HepG2 (cell line): ENCODE data around the gene DDRGK1. TPM values are rescaled to one million over a fixed set of nuclear protein-coding genes. Genes with fewer than 3 reads are reported as not detected.

Experiments
- FOXK1 ChIP-seq: sonication (generic); formaldehyde crosslinking; IDR thresholded peaks from 2 replicates; pipeline ENCODE4 v1.4.0; 2020; ENCODE audit warnings: low read depth, missing genetic modification reagents, borderline replicate concordance
- HES4 ChIP-seq: sonication (generic); formaldehyde crosslinking; IDR thresholded peaks from 2 replicates; pipeline ENCODE4 v1.9.0; 2021; ENCODE audit warnings: mild to moderate bottlenecking, missing genetic modification reagents, borderline replicate concordance
- KLF13 ChIP-seq: sonication (generic); formaldehyde crosslinking; IDR thresholded peaks from 2 replicates; pipeline ENCODE4 v1.4.0; 2020; ENCODE audit warnings: mild to moderate bottlenecking, missing genetic modification reagents
- NFKB2 ChIP-seq: sonication (generic); formaldehyde crosslinking; IDR thresholded peaks from 2 replicates; pipeline ENCODE4 v1.4.0; 2020; ENCODE audit warnings: missing genetic modification reagents, borderline replicate concordance
- NR3C1 ChIP-seq: sonication (generic); formaldehyde crosslinking; IDR thresholded peaks from 2 replicates; pipeline ENCODE4 v1.4.0; 2020; ENCODE audit warnings: missing genetic modification reagents
- PCBP2 ChIP-seq: fragments of 200-400 bp; formaldehyde crosslinking; optimal IDR thresholded peaks from 2 replicates; pipeline ENCODE3; 2018; ENCODE audit warnings: low read length, low read depth; ENCODE audit not compliant: poor library complexity, severe bottlenecking
- POLR2G ChIP-seq: fragments of 200-400 bp; formaldehyde crosslinking; IDR thresholded peaks from 2 replicates; pipeline ENCODE4 v1.6.1; 2018; ENCODE audit warnings: mild to moderate bottlenecking, low read depth, low read length, moderate library complexity
- REPIN1 ChIP-seq: sonication (generic); formaldehyde crosslinking; IDR thresholded peaks from 2 replicates; pipeline ENCODE4 v1.8.0; 2022; ENCODE audit warnings: missing genetic modification reagents, low read depth, mild to moderate bottlenecking, borderline replicate concordance
- SP1 ChIP-seq, 2 experiments: fragments of 450-650 bp in 1 of 2; sonication (generic) in 1 of 2; formaldehyde crosslinking in 1 of 2; IDR thresholded peaks; 2 replicates each; pipeline versions ENCODE4 v1.4.0 to v1.6.1; 2016 to 2020; ENCODE audit warnings: missing genetic modification reagents in 1 of 2
- TMF1 ChIP-seq: sonication (generic); formaldehyde crosslinking; IDR thresholded peaks from 2 replicates; pipeline ENCODE4 v1.8.1; 2022; ENCODE audit warnings: low read depth, missing genetic modification reagents
- USF2 ChIP-seq, 2 experiments: sonication (generic) in 1 of 2; formaldehyde crosslinking in 1 of 2; IDR thresholded peaks; 2 replicates each; pipeline versions ENCODE4 v1.5.1 to v1.6.1; 2011 to 2020; ENCODE audit warnings: borderline replicate concordance in 1 of 2, low read depth in 1 of 2, low read length in 1 of 2, mild to moderate bottlenecking in 1 of 2, missing genetic modification reagents in 1 of 2, moderate library complexity in 1 of 2
- ZIK1 ChIP-seq: sonication (generic); formaldehyde crosslinking; IDR thresholded peaks from 2 replicates; pipeline ENCODE4 v1.5.0; 2020; ENCODE audit warnings: mild to moderate bottlenecking, low read depth, missing genetic modification reagents, borderline replicate concordance
- ZMAT3 ChIP-seq: sonication (generic); formaldehyde crosslinking; conservative IDR thresholded peaks from 2 replicates; pipeline ENCODE4 v1.7.0; 2021; ENCODE audit warnings: missing genetic modification reagents
- ZNF121 ChIP-seq: sonication (generic); formaldehyde crosslinking; IDR thresholded peaks from 2 replicates; pipeline ENCODE4 v1.5.0; 2020; ENCODE audit warnings: mild to moderate bottlenecking, missing genetic modification reagents
- ZNF256 ChIP-seq: sonication (generic); formaldehyde crosslinking; conservative IDR thresholded peaks from 2 replicates; pipeline ENCODE4 v1.4.0; 2020; ENCODE audit warnings: missing genetic modification reagents
- ZNF33B ChIP-seq: sonication (generic); formaldehyde crosslinking; IDR thresholded peaks from 2 replicates; pipeline ENCODE4 v1.5.1; 2020; ENCODE audit warnings: mild to moderate bottlenecking, missing genetic modification reagents
- ZNF619 ChIP-seq: sonication (generic); formaldehyde crosslinking; IDR thresholded peaks from 2 replicates; pipeline ENCODE4 v1.4.0; 2020; ENCODE audit warnings: mild to moderate bottlenecking, missing genetic modification reagents
- ZNF639 ChIP-seq: conservative IDR thresholded peaks from 2 replicates; pipeline ENCODE4 v1.6.1; 2018; ENCODE audit warnings: missing genetic modification reagents
- ZNF672 ChIP-seq: sonication (generic); formaldehyde crosslinking; IDR thresholded peaks from 2 replicates; pipeline ENCODE4 v1.8.1; 2022; ENCODE audit warnings: missing genetic modification reagents
- ZZZ3 ChIP-seq: sonication (generic); formaldehyde crosslinking; IDR thresholded peaks from 2 replicates; pipeline ENCODE4 v1.4.0; 2020; ENCODE audit warnings: missing genetic modification reagents, mild to moderate bottlenecking, borderline replicate concordance
- polyA plus RNA-seq, 8 experiments: library from polyadenylated mRNA; depleted of rRNA in 3 of 8; stranded (reverse) in 7 of 8; unstranded in 1 of 8; fragments of >200 nt; fragmentation: Illumina TruSeq in 4 of 8; extraction: Trizol in 4 of 8; gene quantifications; 2 replicates each; pipeline versions ENCODE4 v1.2.1 to v1.2.3, GENCODE V29; 2011 to 2016; ENCODE audit warnings: low read depth in 4 of 8, missing spikeins in 1 of 8, mixed read lengths in 1 of 8; ENCODE audit not compliant: insufficient read depth in 1 of 8
- total RNA-seq, 5 experiments: library from RNA; depleted of rRNA; stranded (reverse); fragments of >200 nt; fragmentation: Illumina TruSeq; extraction: Trizol; gene quantifications; 2 replicates each; pipeline ENCODE4 v1.2.3, GENCODE V29; 2016; ENCODE audit warnings: low read depth in 1 of 5
- TF ChIP-seq, protein P1 (sequence below): IDR thresholded peaks from 2 replicates; pipeline ENCODE4 v1.6.1; 2012; ENCODE audit warnings: low read length, improper control_type of control experiment

DDRGK1 gene
- total and polyA plus RNA-seq, 2 of the 13 experiments (the other 11 are each of a cell fraction or from before 2014, with no cell fraction given): 96.7 to 149 TPM

GRCh38 chr20:3203315-3204123 is 963 bp downstream of the DDRGK1 start (continued):
- TF ChIP-seq ZMAT3 (CRISPR knock-in tag): peak; percentile 3; the same call in 1 of the 2 replicates
- TF ChIP-seq PCBP2: peak; percentile 10
- TF ChIP-seq, protein P1, sequence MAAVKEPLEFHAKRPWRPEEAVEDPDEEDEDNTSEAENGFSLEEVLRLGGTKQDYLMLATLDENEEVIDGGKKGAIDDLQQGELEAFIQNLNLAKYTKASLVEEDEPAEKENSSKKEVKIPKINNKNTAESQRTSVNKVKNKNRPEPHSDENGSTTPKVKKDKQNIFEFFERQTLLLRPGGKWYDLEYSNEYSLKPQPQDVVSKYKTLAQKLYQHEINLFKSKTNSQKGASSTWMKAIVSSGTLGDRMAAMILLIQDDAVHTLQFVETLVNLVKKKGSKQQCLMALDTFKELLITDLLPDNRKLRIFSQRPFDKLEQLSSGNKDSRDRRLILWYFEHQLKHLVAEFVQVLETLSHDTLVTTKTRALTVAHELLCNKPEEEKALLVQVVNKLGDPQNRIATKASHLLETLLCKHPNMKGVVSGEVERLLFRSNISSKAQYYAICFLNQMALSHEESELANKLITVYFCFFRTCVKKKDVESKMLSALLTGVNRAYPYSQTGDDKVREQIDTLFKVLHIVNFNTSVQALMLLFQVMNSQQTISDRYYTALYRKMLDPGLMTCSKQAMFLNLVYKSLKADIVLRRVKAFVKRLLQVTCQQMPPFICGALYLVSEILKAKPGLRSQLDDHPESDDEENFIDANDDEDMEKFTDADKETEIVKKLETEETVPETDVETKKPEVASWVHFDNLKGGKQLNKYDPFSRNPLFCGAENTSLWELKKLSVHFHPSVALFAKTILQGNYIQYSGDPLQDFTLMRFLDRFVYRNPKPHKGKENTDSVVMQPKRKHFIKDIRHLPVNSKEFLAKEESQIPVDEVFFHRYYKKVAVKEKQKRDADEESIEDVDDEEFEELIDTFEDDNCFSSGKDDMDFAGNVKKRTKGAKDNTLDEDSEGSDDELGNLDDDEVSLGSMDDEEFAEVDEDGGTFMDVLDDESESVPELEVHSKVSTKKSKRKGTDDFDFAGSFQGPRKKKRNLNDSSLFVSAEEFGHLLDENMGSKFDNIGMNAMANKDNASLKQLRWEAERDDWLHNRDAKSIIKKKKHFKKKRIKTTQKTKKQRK: no peak
- 0 out of 2 replicates have a peak, but pooled peaks have one; percentile 6 for TF ChIP-seq TMF1 (CRISPR knock-in tag)
- TF ChIP-seq ZNF672: peak; percentile 65; the same call in 1 of the 2 replicates
- TF ChIP-seq ZNF619 (CRISPR knock-in tag): 0 out of 2 replicates have a peak, but pooled peaks have one; percentile 21
- no peak; the same call in 1 of the 2 replicates for TF ChIP-seq NFKB2
- TF ChIP-seq KLF13 (CRISPR knock-in tag): peak; percentile 54; the same call in 1 of the 2 replicates
- TF ChIP-seq ZNF639 (CRISPR knock-in tag): no peak
- no peak; the same call in 1 of the 2 replicates for TF ChIP-seq ZZZ3 (CRISPR knock-in tag)
- TF ChIP-seq POLR2G: peak; percentile 23; the same call in 1 of the 2 replicates
- no peak for TF ChIP-seq FOXK1 (CRISPR knock-in tag)
- TF ChIP-seq ZIK1 (CRISPR knock-in tag): no peak
- no peak; the same call in 1 of the 2 replicates for TF ChIP-seq REPIN1 (CRISPR knock-in tag)
- no peak for TF ChIP-seq USF2 (IDR thresholded peaks at IDR 0.05; ENCODE audit: low read depth, low read length)
- peak; percentile 57; the same call in 1 of the 2 replicates for TF ChIP-seq USF2 (CRISPR knock-in tag; IDR thresholded peaks at IDR 0.05; ENCODE audit: borderline replicate concordance)
- TF ChIP-seq ZNF33B (CRISPR knock-in tag): peak; percentile 33
- no peak for TF ChIP-seq SP1 (IDR thresholded peaks at IDR 0.05)
- no peak for TF ChIP-seq SP1 (CRISPR knock-in tag; IDR thresholded peaks at IDR 0.05)
- TF ChIP-seq HES4 (CRISPR knock-in tag): no peak; the same call in 1 of the 2 replicates
- peak; percentile 29; the same call in 1 of the 2 replicates for TF ChIP-seq NR3C1 (CRISPR knock-in tag)
- no peak for TF ChIP-seq ZNF256
- no peak for TF ChIP-seq ZNF121 (CRISPR knock-in tag)
